ENCODE measurements around the gene B3GNT5.

DNA sequence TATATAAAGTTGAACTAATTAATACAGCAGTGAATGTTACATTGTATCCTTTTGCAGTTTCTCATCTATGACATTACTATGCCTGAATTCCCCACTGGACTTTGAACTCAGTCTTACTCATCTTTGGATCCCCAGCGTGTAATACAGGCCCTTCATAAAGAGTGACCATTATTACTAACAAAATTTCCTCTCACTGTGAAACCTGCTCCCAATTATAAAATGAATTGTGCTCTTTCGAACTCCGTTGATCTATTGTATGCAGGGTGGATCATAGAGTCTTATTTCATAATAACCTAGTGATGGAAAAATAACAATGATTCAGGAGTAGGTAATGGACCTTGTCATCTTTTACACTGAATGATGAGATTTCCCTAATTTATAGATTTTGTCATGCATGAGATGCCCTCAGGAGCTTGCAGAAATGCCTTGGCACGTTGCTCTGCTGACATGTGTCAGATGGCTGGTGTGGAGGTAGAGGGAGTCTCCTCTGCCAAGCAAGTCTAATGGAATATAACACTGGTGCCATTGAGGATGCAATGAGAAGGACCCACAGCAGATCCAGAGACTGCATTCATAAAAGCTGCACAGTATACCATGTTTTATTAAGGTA, 25.5 kb downstream of the B3GNT5 start:
- TF ChIP-seq BACH1 (tag; IDR thresholded peaks at IDR 0.05) (no peak), ZNF324 (CRISPR knock-in tag; IDR thresholded peaks at IDR 0.05) (no peak), GABPB1 (CRISPR knock-in tag; IDR thresholded peaks at IDR 0.05) (no peak), CTCF (IDR thresholded peaks at IDR 0.05 in 2 of 3, conservative IDR thresholded peaks at IDR 0.05 in 1 of 3; ENCODE audit: insufficient read depth in 2 of 3, low read depth in 1 of 3, low read length in 3 of 3) (no peak), DPF2 (IDR thresholded peaks at IDR 0.05) (no peak), RFX5 (IDR thresholded peaks at IDR 0.05; ENCODE audit: low read depth, low read length) (no peak), TEAD4 (IDR thresholded peaks at IDR 0.05; ENCODE audit: low read length) (no peak), TEAD4 (CRISPR knock-in tag; IDR thresholded peaks at IDR 0.05; ENCODE audit: borderline replicate concordance) (no peak), LCOR (CRISPR knock-in tag; IDR thresholded peaks at IDR 0.05) (no peak), FOXM1 (IDR thresholded peaks at IDR 0.05; ENCODE audit: low read depth) (no peak), FOXM1 (CRISPR knock-in tag; IDR thresholded peaks at IDR 0.05; ENCODE audit: low read depth) (no peak), ZNF584 (CRISPR knock-in tag; IDR thresholded peaks at IDR 0.05; ENCODE audit: low read depth) (no peak), ZNF274 (IDR thresholded peaks at IDR 0.05; ENCODE audit: borderline replicate concordance, low read depth, low read length) (no peak), NFRKB (IDR thresholded peaks at IDR 0.05; ENCODE audit: low read depth) (no peak)
- TF ChIP-seq, protein P1, sequence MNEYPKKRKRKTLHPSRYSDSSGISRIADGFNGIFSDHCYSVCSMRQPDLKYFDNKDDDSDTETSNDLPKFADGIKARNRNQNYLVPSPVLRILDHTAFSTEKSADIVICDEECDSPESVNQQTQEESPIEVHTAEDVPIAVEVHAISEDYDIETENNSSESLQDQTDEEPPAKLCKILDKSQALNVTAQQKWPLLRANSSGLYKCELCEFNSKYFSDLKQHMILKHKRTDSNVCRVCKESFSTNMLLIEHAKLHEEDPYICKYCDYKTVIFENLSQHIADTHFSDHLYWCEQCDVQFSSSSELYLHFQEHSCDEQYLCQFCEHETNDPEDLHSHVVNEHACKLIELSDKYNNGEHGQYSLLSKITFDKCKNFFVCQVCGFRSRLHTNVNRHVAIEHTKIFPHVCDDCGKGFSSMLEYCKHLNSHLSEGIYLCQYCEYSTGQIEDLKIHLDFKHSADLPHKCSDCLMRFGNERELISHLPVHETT (CRISPR knock-in tag; conservative IDR thresholded peaks at IDR 0.05 in 1 of 2, IDR thresholded peaks at IDR 0.05 in 1 of 2) = no peak
